ENCODE measurements around the gene RHOF. TPM values are rescaled to one million over a fixed set of nuclear protein-coding genes. Genes with fewer than 3 reads are reported as not detected.

The RHOF gene
- total and polyA plus RNA-seq, 2 of the 13 experiments (the other 11 are each of a cell fraction or from before 2014, with no cell fraction given) = 14.6 to 32.2 TPM

DNA sequence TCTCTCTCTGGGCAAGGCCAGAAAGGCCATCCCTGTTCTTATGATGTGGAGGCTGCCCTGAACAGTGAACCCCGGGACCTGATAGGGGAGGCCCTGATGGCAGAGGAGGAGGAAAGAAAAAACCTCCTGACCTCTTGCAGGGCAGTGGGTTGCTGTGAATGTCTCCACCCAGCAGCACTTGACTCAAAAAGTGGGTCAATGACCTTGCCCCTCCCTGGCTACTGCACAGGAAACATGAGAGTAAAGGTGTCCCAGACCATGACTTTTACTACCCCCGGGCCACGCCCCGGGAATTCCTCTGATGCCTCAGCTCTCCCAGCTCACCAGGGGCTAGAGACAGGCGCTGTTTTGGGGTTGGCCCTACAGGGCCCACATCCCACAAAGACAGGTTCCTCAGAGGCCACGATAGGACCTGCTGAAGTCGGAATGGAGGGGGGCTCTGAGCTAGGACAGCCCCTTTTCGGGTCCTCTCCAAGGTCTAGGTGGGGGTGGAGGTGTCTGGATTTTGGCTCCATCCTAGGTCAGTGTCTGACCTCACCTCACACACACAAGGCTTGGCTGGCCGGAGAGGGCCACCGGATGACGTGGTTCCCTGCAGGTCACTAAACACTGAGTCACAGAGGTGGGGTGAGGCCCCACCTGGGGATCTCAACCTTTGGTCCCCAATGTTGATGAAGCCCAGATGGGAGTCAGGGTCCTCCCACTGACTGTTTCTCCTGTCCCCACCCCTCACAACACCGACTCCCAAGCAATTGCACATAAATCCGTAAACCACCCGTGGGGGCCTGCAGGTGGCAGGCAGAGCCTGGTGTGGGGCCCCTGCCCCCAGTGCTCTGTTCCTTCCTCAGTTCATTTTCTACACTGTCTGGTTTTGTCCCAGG lies 1.6 kb downstream of the RHOF start (continued):
- TF ChIP-seq ZNF24 (IDR thresholded peaks at IDR 0.05) (no peak), ZNF720 (CRISPR knock-in tag; IDR thresholded peaks at IDR 0.05) (no peak), TRIM24 (CRISPR knock-in tag; IDR thresholded peaks at IDR 0.05) (no peak), ZNF768 (CRISPR knock-in tag; IDR thresholded peaks at IDR 0.05) (no peak), STAT5B (CRISPR knock-in tag; IDR thresholded peaks at IDR 0.05) (no peak), WIZ (CRISPR knock-in tag; IDR thresholded peaks at IDR 0.05) (no peak), NR1H2 (CRISPR knock-in tag; IDR thresholded peaks at IDR 0.05; ENCODE audit: borderline replicate concordance, low read depth) (no peak), NFIB (CRISPR knock-in tag; IDR thresholded peaks at IDR 0.05; ENCODE audit: borderline replicate concordance) (no peak), KMT2A (CRISPR knock-in tag; IDR thresholded peaks at IDR 0.05) (peak; percentile 62), NKX3-1 (CRISPR knock-in tag; IDR thresholded peaks at IDR 0.05) (no peak), SYNCRIP (IDR thresholded peaks at IDR 0.05; ENCODE audit: insufficient read depth, low read depth, low read length) (no peak), SAFB2 (CRISPR knock-in tag; IDR thresholded peaks at IDR 0.05; ENCODE audit: borderline replicate concordance, low read depth) (no peak), KAT8 (CRISPR knock-in tag; IDR thresholded peaks at IDR 0.05) (peak; percentile 15; the same call in 1 of the 2 replicates), ZNF430 (CRISPR knock-in tag; IDR thresholded peaks at IDR 0.05) (no peak), ZNF383 (CRISPR knock-in tag; IDR thresholded peaks at IDR 0.05; ENCODE audit: borderline replicate concordance) (no peak)
- TF ChIP-seq, protein P1, sequence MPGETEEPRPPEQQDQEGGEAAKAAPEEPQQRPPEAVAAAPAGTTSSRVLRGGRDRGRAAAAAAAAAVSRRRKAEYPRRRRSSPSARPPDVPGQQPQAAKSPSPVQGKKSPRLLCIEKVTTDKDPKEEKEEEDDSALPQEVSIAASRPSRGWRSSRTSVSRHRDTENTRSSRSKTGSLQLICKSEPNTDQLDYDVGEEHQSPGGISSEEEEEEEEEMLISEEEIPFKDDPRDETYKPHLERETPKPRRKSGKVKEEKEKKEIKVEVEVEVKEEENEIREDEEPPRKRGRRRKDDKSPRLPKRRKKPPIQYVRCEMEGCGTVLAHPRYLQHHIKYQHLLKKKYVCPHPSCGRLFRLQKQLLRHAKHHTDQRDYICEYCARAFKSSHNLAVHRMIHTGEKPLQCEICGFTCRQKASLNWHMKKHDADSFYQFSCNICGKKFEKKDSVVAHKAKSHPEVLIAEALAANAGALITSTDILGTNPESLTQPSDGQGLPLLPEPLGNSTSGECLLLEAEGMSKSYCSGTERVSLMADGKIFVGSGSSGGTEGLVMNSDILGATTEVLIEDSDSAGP (CRISPR knock-in tag; IDR thresholded peaks at IDR 0.05; ENCODE audit: borderline replicate concordance) = peak; percentile 33; the same call in 1 of the 2 replicates
- TF ChIP-seq, protein P2, sequence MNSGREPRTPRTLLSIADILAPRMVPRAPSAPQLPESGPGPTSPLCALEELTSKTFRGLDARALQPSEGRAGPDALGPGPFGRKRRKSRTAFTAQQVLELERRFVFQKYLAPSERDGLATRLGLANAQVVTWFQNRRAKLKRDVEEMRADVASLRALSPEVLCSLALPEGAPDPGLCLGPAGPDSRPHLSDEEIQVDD (CRISPR knock-in tag; IDR thresholded peaks at IDR 0.05; ENCODE audit: borderline replicate concordance) = no peak
- TF ChIP-seq, protein P3, sequence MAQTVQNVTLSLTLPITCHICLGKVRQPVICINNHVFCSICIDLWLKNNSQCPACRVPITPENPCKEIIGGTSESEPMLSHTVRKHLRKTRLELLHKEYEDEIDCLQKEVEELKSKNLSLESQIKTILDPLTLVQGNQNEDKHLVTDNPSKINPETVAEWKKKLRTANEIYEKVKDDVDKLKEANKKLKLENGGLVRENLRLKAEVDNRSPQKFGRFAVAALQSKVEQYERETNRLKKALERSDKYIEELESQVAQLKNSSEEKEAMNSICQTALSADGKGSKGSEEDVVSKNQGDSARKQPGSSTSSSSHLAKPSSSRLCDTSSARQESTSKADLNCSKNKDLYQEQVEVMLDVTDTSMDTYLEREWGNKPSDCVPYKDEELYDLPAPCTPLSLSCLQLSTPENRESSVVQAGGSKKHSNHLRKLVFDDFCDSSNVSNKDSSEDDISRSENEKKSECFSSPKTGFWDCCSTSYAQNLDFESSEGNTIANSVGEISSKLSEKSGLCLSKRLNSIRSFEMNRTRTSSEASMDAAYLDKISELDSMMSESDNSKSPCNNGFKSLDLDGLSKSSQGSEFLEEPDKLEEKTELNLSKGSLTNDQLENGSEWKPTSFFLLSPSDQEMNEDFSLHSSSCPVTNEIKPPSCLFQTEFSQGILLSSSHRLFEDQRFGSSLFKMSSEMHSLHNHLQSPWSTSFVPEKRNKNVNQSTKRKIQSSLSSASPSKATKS (CRISPR knock-in tag; IDR thresholded peaks at IDR 0.05) = no peak
- TF ChIP-seq, protein P4, sequence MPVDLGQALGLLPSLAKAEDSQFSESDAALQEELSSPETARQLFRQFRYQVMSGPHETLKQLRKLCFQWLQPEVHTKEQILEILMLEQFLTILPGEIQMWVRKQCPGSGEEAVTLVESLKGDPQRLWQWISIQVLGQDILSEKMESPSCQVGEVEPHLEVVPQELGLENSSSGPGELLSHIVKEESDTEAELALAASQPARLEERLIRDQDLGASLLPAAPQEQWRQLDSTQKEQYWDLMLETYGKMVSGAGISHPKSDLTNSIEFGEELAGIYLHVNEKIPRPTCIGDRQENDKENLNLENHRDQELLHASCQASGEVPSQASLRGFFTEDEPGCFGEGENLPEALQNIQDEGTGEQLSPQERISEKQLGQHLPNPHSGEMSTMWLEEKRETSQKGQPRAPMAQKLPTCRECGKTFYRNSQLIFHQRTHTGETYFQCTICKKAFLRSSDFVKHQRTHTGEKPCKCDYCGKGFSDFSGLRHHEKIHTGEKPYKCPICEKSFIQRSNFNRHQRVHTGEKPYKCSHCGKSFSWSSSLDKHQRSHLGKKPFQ (CRISPR knock-in tag; IDR thresholded peaks at IDR 0.05; ENCODE audit: insufficient replicate concordance) = no peak
- TF ChIP-seq, protein P5, sequence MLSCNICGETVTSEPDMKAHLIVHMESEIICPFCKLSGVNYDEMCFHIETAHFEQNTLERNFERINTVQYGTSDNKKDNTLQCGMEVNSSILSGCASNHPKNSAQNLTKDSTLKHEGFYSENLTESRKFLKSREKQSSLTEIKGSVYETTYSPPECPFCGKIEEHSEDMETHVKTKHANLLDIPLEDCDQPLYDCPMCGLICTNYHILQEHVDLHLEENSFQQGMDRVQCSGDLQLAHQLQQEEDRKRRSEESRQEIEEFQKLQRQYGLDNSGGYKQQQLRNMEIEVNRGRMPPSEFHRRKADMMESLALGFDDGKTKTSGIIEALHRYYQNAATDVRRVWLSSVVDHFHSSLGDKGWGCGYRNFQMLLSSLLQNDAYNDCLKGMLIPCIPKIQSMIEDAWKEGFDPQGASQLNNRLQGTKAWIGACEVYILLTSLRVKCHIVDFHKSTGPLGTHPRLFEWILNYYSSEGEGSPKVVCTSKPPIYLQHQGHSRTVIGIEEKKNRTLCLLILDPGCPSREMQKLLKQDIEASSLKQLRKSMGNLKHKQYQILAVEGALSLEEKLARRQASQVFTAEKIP (CRISPR knock-in tag; IDR thresholded peaks at IDR 0.05; ENCODE audit: borderline replicate concordance) = no peak

Data from HepG2 (cell line).